DND-41 (cell line): ENCODE results near the gene SMARCAL1.
A peak's percentile ranks its signal among the peaks of the same experiment; 100 is the strongest.

Source experiments
- ATAC-seq: fragments of 200-7000 bp; cut with Tn5 transposase; 3 replicates; pipeline ENCODE4 v1.9.1; 2021; ENCODE audit warnings: low read depth; ENCODE audit not compliant: insufficient read depth
- DNase-seq: peaks from one replicate; pipeline ENCODE4 v3.0.0-alpha.2; 2020
- H2AFZ ChIP-seq: 2 replicates; pipeline ENCODE4 v1.6.0; 2012; ENCODE audit warnings: low read depth, low read length
- H3K27ac ChIP-seq: 2 replicates; pipeline ENCODE4 v1.5.1; 2012; ENCODE audit warnings: low read length, inconsistent platforms
- H3K27me3 ChIP-seq: fragments of 200-600 bp; sonication (generic); 2 replicates; pipeline ENCODE4 v1.6.0; 2012; ENCODE audit warnings: low read length, mild to moderate bottlenecking, inconsistent platforms; ENCODE audit not compliant: insufficient read depth, poor library complexity
- H3K36me3 ChIP-seq: 2 replicates; pipeline ENCODE4 v1.5.1; 2012; ENCODE audit warnings: low read length, inconsistent platforms; ENCODE audit not compliant: insufficient read depth
- H3K4me1 ChIP-seq: 2 replicates; pipeline ENCODE4 v1.5.1; 2012; ENCODE audit warnings: mild to moderate bottlenecking, low read length; ENCODE audit not compliant: insufficient read depth
- H3K4me2 ChIP-seq: 2 replicates; pipeline ENCODE4 v1.6.0; 2012; ENCODE audit warnings: mild to moderate bottlenecking, moderate library complexity, low read length, inconsistent platforms; ENCODE audit not compliant: insufficient read depth
- H3K4me3 ChIP-seq, 2 experiments: fragments of 200-600 bp in 1 of 2; shearing (Covaris generic) in 1 of 2; 2 replicates each; pipeline ENCODE4 v1.5.1; 2012 to 2016; ENCODE audit warnings: inconsistent platforms in 2 of 2, low read length in 2 of 2, mild to moderate bottlenecking in 2 of 2, low read depth in 1 of 2, moderate library complexity in 1 of 2
- H3K79me2 ChIP-seq: 2 replicates; pipeline ENCODE4 v1.6.0; 2012; ENCODE audit warnings: low read length, inconsistent platforms; ENCODE audit not compliant: insufficient read depth
- H3K9ac ChIP-seq: 2 replicates; pipeline ENCODE4 v1.6.0; 2012; ENCODE audit warnings: low read depth, mild to moderate bottlenecking, inconsistent platforms, low read length, moderate library complexity
- H3K9me3 ChIP-seq: 2 replicates; pipeline ENCODE4 v1.5.1; 2012; ENCODE audit warnings: low read length, moderate library complexity, mild to moderate bottlenecking, inconsistent platforms; ENCODE audit not compliant: insufficient read depth, severe bottlenecking
- H4K20me1 ChIP-seq: 2 replicates; pipeline ENCODE4 v1.6.0; 2012; ENCODE audit warnings: low read length; ENCODE audit not compliant: insufficient read depth
- CTCF ChIP-seq: IDR thresholded peaks from 2 replicates; pipeline ENCODE4 v1.5.1; 2012; ENCODE audit warnings: borderline replicate concordance, low read length, moderate library complexity, mild to moderate bottlenecking; ENCODE audit not compliant: poor library complexity, severe bottlenecking; ENCODE audit errors: extremely low read depth
- EZH2 ChIP-seq: IDR thresholded peaks from 3 replicates; pipeline ENCODE4 v1.6.1; 2012; ENCODE audit warnings: borderline replicate concordance, low read depth, mild to moderate bottlenecking, moderate library complexity, low read length, inconsistent platforms; ENCODE audit not compliant: severe bottlenecking

SMARCAL1 gene

GRCh38 chr2:216412022-216412999 lies at the start of gene SMARCAL1:
Gene SMARCAL1, plus strand, starts transcription at chr2:216412484. Its CDS starts 2,221 bp downstream, at chr2:216414705.
- Histone ChIP-seq H3K4me3 (peak within 1 kb of the TSS; percentile 70 to 85; a peak in 3 of 4 replicates), H2AFZ (peak within 1 kb of the TSS; percentile 92), H3K4me1 (peaks cover 19% of the 10 kb centered on the region), H3K27me3 (peaks cover 5% of the 10 kb centered on the region), H3K4me2 (peak within 1 kb of the TSS; percentile 81), H3K9ac (peak within 1 kb of the TSS; percentile 78), H3K79me2 (peaks cover 13% of the 10 kb centered on the region), H3K36me3 (peaks cover 18% of the 10 kb centered on the region), H3K9me3 (no peaks in the 10 kb centered on the region), H3K27ac (peak within 1 kb of the TSS; percentile 97), H4K20me1 (no peaks in the 10 kb centered on the region)
- TF ChIP-seq CTCF: no peak
- TF ChIP-seq EZH2: no peak
- DNase-seq: peak; percentile 99
- ATAC-seq: peak; percentile 90

GRCh38 chr2:216362730-216363129 lies 49.6 kb upstream of the SMARCAL1 start:
- Histone ChIP-seq H3K36me3 (no peaks in the 10 kb centered on the region), H3K4me3 (no peak overlapping the region), H3K27me3 (peaks cover 13% of the 10 kb centered on the region), H2AFZ (no peak overlapping the region), H4K20me1 (no peaks in the 10 kb centered on the region), H3K79me2 (no peaks in the 10 kb centered on the region), H3K4me1 (no peaks in the 10 kb centered on the region), H3K9me3 (no peaks in the 10 kb centered on the region), H3K27ac (no peak overlapping the region), H3K4me2 (no peak overlapping the region), H3K9ac (no peak overlapping the region)
- TF ChIP-seq CTCF (no peak), EZH2 (no peak)
- no peak for DNase-seq
- ATAC-seq: no peak

- no peak for DNase-seq
- peaks cover 13% of the 10 kb centered on the region for H3K27me3 ChIP-seq
- H3K9ac ChIP-seq: no peak overlapping the region
- H3K27ac ChIP-seq: no peak overlapping the region
- no peak for ATAC-seq
- no peak overlapping the region for H3K4me2 ChIP-seq
- no peak overlapping the region for H3K4me3 ChIP-seq
- H2AFZ ChIP-seq: no peak overlapping the region
- no peaks in the 10 kb centered on the region for H4K20me1 ChIP-seq
- H3K79me2 ChIP-seq: no peaks in the 10 kb centered on the region
- TF ChIP-seq CTCF (no peak), EZH2 (no peak)
- H3K9me3 ChIP-seq: no peaks in the 10 kb centered on the region
- H3K4me1 ChIP-seq: no peaks in the 10 kb centered on the region
- H3K36me3 ChIP-seq: no peaks in the 10 kb centered on the region
These were observed 49.1 kb upstream of the SMARCAL1 start for GRCh38 chr2:216363221-216363620.
